BLaER1 treated with 17β-estradiol and CSF1 and Interleukin-3, amounts not matched to agents 10 nM and 100 nM (cell line): ENCODE measurements around the gene CD40.

Source experiments
- H3K27ac ChIP-seq, 11 experiments: shearing (Covaris generic); formaldehyde crosslinking; 2 replicates each; pipeline ENCODE4 v1.8.1; 2022
- H3K27me3 ChIP-seq, 11 experiments: shearing (Covaris generic); formaldehyde crosslinking; 2 replicates each; pipeline ENCODE4 v1.8.1; 2022
- H3K36me3 ChIP-seq, 11 experiments: shearing (Covaris generic); formaldehyde crosslinking; 2 replicates each; pipeline ENCODE4 v1.8.1; 2022
- H3K4me1 ChIP-seq, 10 experiments: shearing (Covaris generic); formaldehyde crosslinking; 2 replicates each; pipeline ENCODE4 v1.8.1; 2022
- H3K4me2 ChIP-seq, 11 experiments: shearing (Covaris generic); formaldehyde crosslinking; 2 replicates each; pipeline ENCODE4 v1.8.1; 2022
- H3K4me3 ChIP-seq, 10 experiments: shearing (Covaris generic); formaldehyde crosslinking; 2 replicates each; pipeline ENCODE4 v1.8.1; 2022
- H3K9ac ChIP-seq, 11 experiments: shearing (Covaris generic); formaldehyde crosslinking; 2 replicates each; pipeline ENCODE4 v1.8.1; 2022
- H3K9me3 ChIP-seq, 11 experiments: shearing (Covaris generic); formaldehyde crosslinking; replicated peaks in 1 of 11; 2 replicates each; pipeline ENCODE4 v1.8.1; 2022
- H4K20me1 ChIP-seq, 11 experiments: shearing (Covaris generic); formaldehyde crosslinking; 2 replicates each; pipeline ENCODE4 v1.8.1; 2022
- Cebpa-rat ChIP-seq, 11 experiments: shearing (Covaris generic); IDR thresholded peaks; 2 replicates each; pipeline ENCODE4 v1.8.1; 2022

The CD40 gene

DNA sequence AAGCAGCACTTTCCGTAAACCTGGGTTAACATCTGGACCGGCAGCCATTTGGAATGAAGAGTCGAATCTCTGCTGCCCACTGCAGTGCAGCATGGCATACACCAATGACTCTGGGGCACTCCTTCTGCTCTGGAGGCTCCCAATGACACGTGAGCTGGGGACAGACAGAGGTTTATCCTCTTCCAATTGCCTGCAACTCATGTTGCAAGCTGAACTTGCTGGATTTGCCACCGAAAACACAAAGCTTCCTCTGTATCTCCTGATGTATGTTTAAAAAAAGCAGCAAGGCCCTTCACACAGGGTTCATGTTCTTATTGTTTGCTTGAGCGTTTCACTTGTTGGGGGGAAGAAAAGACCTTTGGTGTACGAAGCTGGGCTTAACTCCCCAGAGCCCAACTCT, 39.2 kb upstream of the CD40 start:
- Histone ChIP-seq H3K27me3 (no peaks in the 10 kb centered on the region), H3K4me2 (no peak overlapping the region), H3K4me3 (no peak overlapping the region), H3K9me3 (no peaks in the 10 kb centered on the region), H3K9ac (no peak overlapping the region), H4K20me1 (peaks cover 97 to 100% (median 100%) of the 10 kb centered on the region in 11 experiments), H3K36me3 (peaks cover 58 to 70% (median 62%) of the 10 kb centered on the region in 11 experiments), H3K27ac (no peak overlapping the region), H3K4me1 (peaks cover 0 to 29% (median 7%) of the 10 kb centered on the region in 10 experiments; a peak in 9 of 20 replicates)
- no peak for TF ChIP-seq Cebpa-rat (IDR thresholded peaks at IDR 0.05)

DNA sequence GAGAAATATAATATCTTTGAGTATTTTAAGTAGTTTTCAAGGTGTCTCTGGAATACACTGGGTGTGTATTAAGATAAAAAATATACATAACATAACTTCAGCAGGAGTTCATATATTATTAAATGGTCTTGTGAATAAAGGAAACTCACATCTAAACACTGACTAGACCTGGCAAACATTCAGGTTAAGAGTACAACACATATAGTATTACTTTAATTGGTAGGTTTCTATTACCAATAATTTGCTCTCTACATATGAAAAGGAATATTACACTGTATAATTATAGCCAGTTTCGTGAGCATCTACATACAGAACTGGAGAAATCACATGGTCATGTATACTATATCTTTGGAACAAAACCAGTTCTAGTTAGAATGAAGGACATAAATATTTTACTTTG, 37.0 kb upstream of the CD40 start:
- TF ChIP-seq Cebpa-rat (IDR thresholded peaks at IDR 0.05): no peak
- no peak overlapping the region for H3K4me3 ChIP-seq
- H4K20me1 ChIP-seq: peaks cover 98 to 100% (median 100%) of the 10 kb centered on the region in 11 experiments
- no peak overlapping the region for H3K4me2 ChIP-seq
- no peaks in the 10 kb centered on the region for H3K27me3 ChIP-seq
- H3K9me3 ChIP-seq: no peaks in the 10 kb centered on the region
- peaks cover 37 to 61% (median 47%) of the 10 kb centered on the region in 11 experiments for H3K36me3 ChIP-seq
- no peak overlapping the region for H3K27ac ChIP-seq
- no peak overlapping the region for H3K9ac ChIP-seq
- peaks cover 3 to 50% (median 23%) of the 10 kb centered on the region in 10 experiments; a peak in 17 of 20 replicates for H3K4me1 ChIP-seq

DNA sequence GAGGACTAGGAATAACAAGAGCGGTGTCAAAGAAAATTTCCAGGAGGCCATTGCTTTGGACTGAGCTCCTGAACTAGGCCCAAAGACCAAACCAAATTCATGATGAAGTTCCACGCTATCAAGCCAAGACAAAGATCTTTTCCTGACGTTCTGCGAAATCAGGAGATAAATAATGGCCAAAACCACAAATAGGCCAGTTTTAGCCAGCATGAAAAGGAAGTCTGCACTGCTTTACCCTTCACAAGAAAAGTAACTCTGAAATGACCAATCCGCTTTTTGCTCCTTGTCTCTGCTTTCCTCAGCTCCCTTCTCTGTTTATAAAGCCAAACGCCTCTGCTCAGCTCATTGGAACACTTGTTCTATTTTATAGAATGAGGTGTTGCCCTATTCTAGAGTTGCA, 35.0 kb upstream of the CD40 start:
- peaks cover 20 to 70% (median 42%) of the 10 kb centered on the region in 10 experiments for H3K4me1 ChIP-seq
- no peak overlapping the region for H3K27ac ChIP-seq
- no peaks in the 10 kb centered on the region for H3K9me3 ChIP-seq
- no peak for TF ChIP-seq Cebpa-rat (IDR thresholded peaks at IDR 0.05)
- H3K36me3 ChIP-seq: peaks cover 18 to 41% (median 28%) of the 10 kb centered on the region in 11 experiments
- peaks cover 99 to 100% (median 100%) of the 10 kb centered on the region in 11 experiments for H4K20me1 ChIP-seq
- H3K27me3 ChIP-seq: no peaks in the 10 kb centered on the region
- no peak overlapping the region for H3K4me3 ChIP-seq
- H3K9ac ChIP-seq: peak overlapping the region in 1 of 11 experiments; percentile 10; a peak in 1 of 22 replicates
- H3K4me2 ChIP-seq: peak overlapping the region in 5 of 11 experiments; percentile 2 to 83 (median 65); a peak in 9 of 22 replicates

DNA sequence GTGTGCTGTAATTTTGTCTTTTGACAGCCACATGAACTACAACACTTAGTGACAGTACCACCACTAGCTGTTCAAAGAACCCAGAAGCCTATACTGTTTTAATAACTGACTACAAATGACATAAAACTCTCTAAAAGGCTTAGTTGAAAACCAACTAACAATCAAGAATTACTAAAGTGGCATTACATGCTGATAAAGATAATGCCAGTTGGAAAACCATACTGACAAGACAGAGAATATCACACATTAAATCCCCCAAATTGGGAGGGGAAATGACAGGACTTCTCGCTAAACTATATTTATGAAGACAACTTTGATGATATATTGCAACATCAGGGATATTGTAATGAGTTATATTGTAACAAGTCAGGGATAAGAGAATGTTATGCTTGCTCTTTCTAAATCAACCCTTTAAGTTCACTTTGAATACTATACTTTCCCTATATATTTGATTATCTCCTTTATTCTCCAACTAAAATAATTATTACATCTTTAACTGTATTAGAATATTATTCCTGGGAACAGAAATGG, 34.5 kb upstream of the CD40 start:
- Histone ChIP-seq H3K9ac (peak overlapping the region in 1 of 11 experiments; percentile 10; a peak in 1 of 22 replicates), H3K4me3 (no peak overlapping the region), H3K36me3 (peaks cover 13 to 36% (median 23%) of the 10 kb centered on the region in 11 experiments), H4K20me1 (peaks cover 99 to 100% (median 100%) of the 10 kb centered on the region in 11 experiments), H3K4me1 (peaks cover 25 to 75% (median 47%) of the 10 kb centered on the region in 10 experiments), H3K4me2 (peak overlapping the region in 5 of 11 experiments; percentile 2 to 83 (median 65); a peak in 9 of 22 replicates), H3K9me3 (no peaks in the 10 kb centered on the region), H3K27ac (no peak overlapping the region), H3K27me3 (no peaks in the 10 kb centered on the region)
- TF ChIP-seq Cebpa-rat (IDR thresholded peaks at IDR 0.05): no peak

GRCh38 chr20:46084805-46085178, 33.3 kb upstream of the CD40 start:
- Histone ChIP-seq H3K4me2 (peak overlapping the region in 4 of 11 experiments; percentile 8 to 93 (median 90); a peak in 6 of 22 replicates), H3K27me3 (no peaks in the 10 kb centered on the region), H4K20me1 (peaks cover 93 to 98% (median 97%) of the 10 kb centered on the region in 11 experiments), H3K9ac (no peak overlapping the region), H3K27ac (no peak overlapping the region), H3K4me3 (no peak overlapping the region), H3K4me1 (peaks cover 26 to 76% (median 47%) of the 10 kb centered on the region in 10 experiments), H3K9me3 (no peaks in the 10 kb centered on the region), H3K36me3 (peaks cover under 1 to 24% (median 11%) of the 10 kb centered on the region in 11 experiments; a peak in 16 of 22 replicates)
- TF ChIP-seq Cebpa-rat (IDR thresholded peaks at IDR 0.05): no peak

- no peak for TF ChIP-seq Cebpa-rat (IDR thresholded peaks at IDR 0.05)
- no peak overlapping the region for H3K27ac ChIP-seq
- H3K9me3 ChIP-seq: no peaks in the 10 kb centered on the region
- H3K9ac ChIP-seq: no peak overlapping the region
- peaks cover 29 to 79% (median 50%) of the 10 kb centered on the region in 10 experiments for H3K4me1 ChIP-seq
- H3K4me3 ChIP-seq: no peak overlapping the region
- peaks cover 0 to 18% (median 6%) of the 10 kb centered on the region in 11 experiments; a peak in 8 of 22 replicates for H3K36me3 ChIP-seq
- peak overlapping the region in 5 of 11 experiments; percentile 13 to 93 (median 92); a peak in 6 of 22 replicates for H3K4me2 ChIP-seq
- H3K27me3 ChIP-seq: no peaks in the 10 kb centered on the region
- H4K20me1 ChIP-seq: peaks cover 88 to 93% (median 91%) of the 10 kb centered on the region in 11 experiments
These were observed 32.8 kb upstream of the CD40 start for GRCh38 chr20:46085179-46085851.

- Histone ChIP-seq H3K4me2 (peak overlapping the region; percentile 85 to 98 (median 93)), H3K36me3 (peaks cover 0 to 17% (median 4%) of the 10 kb centered on the region in 11 experiments; a peak in 7 of 22 replicates), H3K9me3 (no peaks in the 10 kb centered on the region), H3K4me3 (0 out of 20 replicates have a peak overlapping the region, but pooled peaks of 1 of the 10 experiments have one; percentile 90), H3K4me1 (peaks cover 32 to 72% (median 54%) of the 10 kb centered on the region in 10 experiments), H4K20me1 (peaks cover 69 to 74% (median 73%) of the 10 kb centered on the region in 11 experiments), H3K27me3 (no peaks in the 10 kb centered on the region), H3K9ac (peak overlapping the region in 9 of 11 experiments; percentile 21 to 100 (median 98); a peak in 15 of 22 replicates), H3K27ac (no peak overlapping the region)
- no peak for TF ChIP-seq Cebpa-rat (IDR thresholded peaks at IDR 0.05)
These were observed 31.0 kb upstream of the CD40 start for GRCh38 chr20:46087161-46087560.

- Histone ChIP-seq H3K4me3 (peak overlapping the region; percentile 75 to 95 (median 84)), H3K4me1 (peaks cover 32 to 58% (median 47%) of the 10 kb centered on the region in 10 experiments), H3K9me3 (peaks cover 0 to 5% (median 0%) of the 10 kb centered on the region in 11 experiments; a peak in 1 of 22 replicates), H3K36me3 (peaks cover 0 to 17% (median 4%) of the 10 kb centered on the region in 11 experiments; a peak in 7 of 22 replicates), H4K20me1 (peaks cover 55 to 60% (median 59%) of the 10 kb centered on the region in 11 experiments), H3K4me2 (peak overlapping the region; percentile 85 to 98 (median 93)), H3K27ac (peak overlapping the region; percentile 96 to 100 (median 99)), H3K9ac (peak overlapping the region; percentile 96 to 100 (median 98)), H3K27me3 (no peaks in the 10 kb centered on the region)
- TF ChIP-seq Cebpa-rat (IDR thresholded peaks at IDR 0.05): no peak
These were observed 29.5 kb upstream of the CD40 start for GRCh38 chr20:46088409-46089166.
